GM12878 (cell line): ENCODE data around the gene PSMB3. TPM values are rescaled to one million over a fixed set of nuclear protein-coding genes. Genes with fewer than 3 reads are reported as not detected.
A peak's percentile ranks its signal among the peaks of the same experiment; 100 is the strongest.

Source experiments
- BACH1 ChIP-seq: fragments of 450-650 bp; IDR thresholded peaks from 2 replicates; pipeline ENCODE4 v1.6.1; 2017; ENCODE audit warnings: mild to moderate bottlenecking, borderline replicate concordance
- BCL3 ChIP-seq: IDR thresholded peaks from 2 replicates; pipeline ENCODE4 v1.6.1; 2011; ENCODE audit warnings: borderline replicate concordance, low read depth, mild to moderate bottlenecking, moderate library complexity, low read length; ENCODE audit not compliant: insufficient read depth, poor library complexity, severe bottlenecking
- BCLAF1 ChIP-seq: fragments of 450-650 bp; IDR thresholded peaks from 2 replicates; pipeline ENCODE4 v1.6.1; 2017; ENCODE audit warnings: antibody characterized with exemption, mild to moderate bottlenecking, moderate library complexity
- BMI1 ChIP-seq: fragments of 450-650 bp; IDR thresholded peaks from 2 replicates; pipeline ENCODE4 v1.6.1; 2016; ENCODE audit warnings: mild to moderate bottlenecking, moderate library complexity, borderline replicate concordance
- CTCF ChIP-seq, 3 experiments: IDR thresholded peaks in 2 of 3; conservative IDR thresholded peaks in 1 of 3; 2 replicates each; pipeline ENCODE4 v1.5.1; 2011; ENCODE audit warnings: low read depth in 3 of 3, low read length in 3 of 3, mild to moderate bottlenecking in 3 of 3, control low read depth in 2 of 3, moderate library complexity in 2 of 3, inconsistent platforms in 1 of 3, mixed read lengths in 1 of 3; ENCODE audit not compliant: control insufficient read depth in 2 of 3, insufficient read depth in 1 of 3; ENCODE audit errors: extremely low read depth in 1 of 3
- FOXM1 ChIP-seq: IDR thresholded peaks from 2 replicates; pipeline ENCODE4 v1.6.1; 2012; ENCODE audit warnings: low read depth, mild to moderate bottlenecking, inconsistent platforms, low read length, moderate library complexity
- HCFC1 ChIP-seq: fragments of 150-350 bp; IDR thresholded peaks from 2 replicates; pipeline ENCODE4 v1.6.1; 2014; ENCODE audit warnings: low read length
- MTA2 ChIP-seq: fragments of 450-650 bp; IDR thresholded peaks from 2 replicates; pipeline ENCODE4 v1.6.1; 2016; ENCODE audit warnings: low read depth, mild to moderate bottlenecking, moderate library complexity
- POLR2A ChIP-seq: IDR thresholded peaks from 2 replicates; pipeline ENCODE4 v1.6.1; 2011; ENCODE audit warnings: low read depth, mild to moderate bottlenecking, low read length
- RCOR1 ChIP-seq: conservative IDR thresholded peaks from 2 replicates; pipeline ENCODE4 v1.6.1; 2012; ENCODE audit warnings: low read depth, low read length, improper control_type of control experiment
- SP1 ChIP-seq: IDR thresholded peaks from one replicate; pipeline ENCODE4 v1.6.1; 2011; ENCODE audit warnings: low read depth, low read length
- TCF12 ChIP-seq: IDR thresholded peaks from 2 replicates; pipeline ENCODE4 v1.6.1; 2011; ENCODE audit warnings: low read depth, mild to moderate bottlenecking, low read length
- ZBED1 ChIP-seq: IDR thresholded peaks from 2 replicates; pipeline ENCODE4 v1.6.1; 2016; ENCODE audit warnings: borderline replicate concordance
- ZBTB40 ChIP-seq: fragments of 450-650 bp; IDR thresholded peaks from 2 replicates; pipeline ENCODE4 v1.6.1; 2016; ENCODE audit warnings: mild to moderate bottlenecking, moderate library complexity, borderline replicate concordance
- ZNF207 ChIP-seq: fragments of 450-650 bp; IDR thresholded peaks from 2 replicates; pipeline ENCODE4 v1.6.1; 2014; ENCODE audit warnings: antibody characterized with exemption, mild to moderate bottlenecking, borderline replicate concordance
- ZNF24 ChIP-seq: fragments of 450-650 bp; IDR thresholded peaks from 2 replicates; pipeline ENCODE4 v1.6.1; 2017; ENCODE audit warnings: antibody characterized with exemption, mild to moderate bottlenecking
- ZNF274 ChIP-seq: IDR thresholded peaks from one replicate; pipeline ENCODE4 v1.8.0; 2011; ENCODE audit not compliant: insufficient read length, insufficient read depth
- polyA plus RNA-seq, 11 experiments: library from polyadenylated mRNA; depleted of rRNA in 4 of 11; unstranded in 6 of 11; stranded (reverse) in 5 of 11; fragments of >200 nt; fragmentation: Nextera tagmentation in 4 of 11; fragmentation: Illumina TruSeq in 1 of 11; extraction: Ambion mirVana in 4 of 11; extraction: Trizol in 1 of 11; gene quantifications; 1 replicate in 1 of 11; 2 replicates in 10 of 11; pipeline versions ENCODE4 v1.2.1 to v1.2.3, GENCODE V29; 2011 to 2016; ENCODE audit warnings: inconsistent platforms in 2 of 11, missing spikeins in 2 of 11, low read depth in 1 of 11
- total RNA-seq, 4 experiments: library from RNA; depleted of rRNA in 3 of 4; stranded (reverse); fragments of >200 nt in 3 of 4; fragmentation: Illumina TruSeq in 1 of 4; extraction: Trizol in 1 of 4; gene quantifications; 2 replicates each; pipeline versions ENCODE4 v1.2.1 to v1.2.3, GENCODE V29; 2013 to 2021

Gene PSMB3
- total and polyA plus RNA-seq, 10 of the 15 experiments (the other 5 are each of a cell fraction or from before 2014, with no cell fraction given), result 300 to 2,130 (median 490) TPM

GRCh38 chr17:38729886-38730525 lies 22.5 kb upstream of the PSMB3 start, which contains the start of gene CISD3 (continued):
- TF ChIP-seq BACH1 (peak; percentile 94), TCF12 (peak; percentile 23; the same call in 1 of the 2 replicates), BMI1 (no peak), ZNF207 (peak; percentile 79; the same call in 1 of the 2 replicates), POLR2A (peak; percentile 71; the same call in 1 of the 2 replicates), CTCF (IDR thresholded peaks at IDR 0.05 in 2 of 3, conservative IDR thresholded peaks at IDR 0.05 in 1 of 3; ENCODE audit: control insufficient read depth in 2 of 3, extremely low read depth in 1 of 3, insufficient read depth in 1 of 3, low read depth in 3 of 3, low read length in 3 of 3) (peak; percentile 61 to 81 (median 65); a peak in 4 of 6 replicates), ZNF24 (0 out of 2 replicates have a peak, but pooled peaks have one; percentile 25), BCL3 (peak; percentile 74), FOXM1 (no peak), ZNF274 (no peak), MTA2 (no peak), HCFC1 (peak; percentile 46; the same call in 1 of the 2 replicates), ZBTB40 (no peak), SP1 (peak; percentile 43), RCOR1 (no peak), BCLAF1 (peak; percentile 53; the same call in 1 of the 2 replicates), ZBED1 (no peak)
